ENCODE data around the gene INPP5J. TPM values are rescaled to one million over a fixed set of nuclear protein-coding genes. Genes with fewer than 3 reads are reported as not detected.

INPP5J gene
- total and polyA plus RNA-seq, 10 of the 15 experiments (the other 5 are each of a cell fraction or from before 2014, with no cell fraction given): 0.18 to 2.8 (median 1.5) TPM; not detected in 1

DNA sequence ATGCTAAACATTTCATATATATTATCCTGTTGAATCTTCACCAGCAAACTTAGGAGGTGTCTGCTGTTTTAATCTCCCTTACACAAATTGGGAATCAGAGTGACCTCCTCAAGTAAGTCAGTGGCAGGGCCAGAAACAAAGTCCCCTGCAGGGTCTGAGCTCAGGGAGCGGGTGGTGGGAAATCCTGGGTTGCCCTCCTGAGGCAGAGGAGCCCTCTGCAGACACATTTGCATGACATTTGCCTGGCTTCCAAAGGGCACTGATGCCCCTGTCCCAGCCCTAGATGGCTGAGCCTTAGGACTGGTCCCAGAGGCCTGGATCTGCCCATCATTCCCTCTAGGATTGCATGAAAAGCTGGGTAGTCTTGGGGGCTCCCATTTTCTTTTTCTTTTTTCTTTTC is 2.1 kb upstream of the INPP5J start:
- TF ChIP-seq SUPT20H (IDR thresholded peaks at IDR 0.05; ENCODE audit: borderline replicate concordance, control insufficient read depth, low read depth, low read length) (no peak), BCL11A (IDR thresholded peaks at IDR 0.05; ENCODE audit: low read depth, low read length) (no peak), NFYB (IDR thresholded peaks at IDR 0.05; ENCODE audit: insufficient read depth, low read depth, low read length) (no peak), SIX5 (IDR thresholded peaks at IDR 0.05; ENCODE audit: low read depth, low read length, severe bottlenecking) (no peak)
- TF ChIP-seq, protein P1, sequence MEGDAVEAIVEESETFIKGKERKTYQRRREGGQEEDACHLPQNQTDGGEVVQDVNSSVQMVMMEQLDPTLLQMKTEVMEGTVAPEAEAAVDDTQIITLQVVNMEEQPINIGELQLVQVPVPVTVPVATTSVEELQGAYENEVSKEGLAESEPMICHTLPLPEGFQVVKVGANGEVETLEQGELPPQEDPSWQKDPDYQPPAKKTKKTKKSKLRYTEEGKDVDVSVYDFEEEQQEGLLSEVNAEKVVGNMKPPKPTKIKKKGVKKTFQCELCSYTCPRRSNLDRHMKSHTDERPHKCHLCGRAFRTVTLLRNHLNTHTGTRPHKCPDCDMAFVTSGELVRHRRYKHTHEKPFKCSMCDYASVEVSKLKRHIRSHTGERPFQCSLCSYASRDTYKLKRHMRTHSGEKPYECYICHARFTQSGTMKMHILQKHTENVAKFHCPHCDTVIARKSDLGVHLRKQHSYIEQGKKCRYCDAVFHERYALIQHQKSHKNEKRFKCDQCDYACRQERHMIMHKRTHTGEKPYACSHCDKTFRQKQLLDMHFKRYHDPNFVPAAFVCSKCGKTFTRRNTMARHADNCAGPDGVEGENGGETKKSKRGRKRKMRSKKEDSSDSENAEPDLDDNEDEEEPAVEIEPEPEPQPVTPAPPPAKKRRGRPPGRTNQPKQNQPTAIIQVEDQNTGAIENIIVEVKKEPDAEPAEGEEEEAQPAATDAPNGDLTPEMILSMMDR (IDR thresholded peaks at IDR 0.05 in 2 of 3, conservative IDR thresholded peaks at IDR 0.05 in 1 of 3; ENCODE audit: control insufficient read depth in 2 of 3, extremely low read depth in 1 of 3, insufficient read depth in 1 of 3, low read depth in 3 of 3, low read length in 3 of 3): no peak
- ATAC-seq (no peak), DNase-seq (ENCODE audit: low read depth, low spot score) (no peak), FAIRE-seq (no peak)
- ChIA-PET POLR2A (no interaction called here), RAD21 (ENCODE audit: unreplicated experiment) (no interaction called here), SMC1A (ENCODE audit: uncharacterized antibody, unreplicated experiment) (no interaction called here), CTCF (no interaction called here)
- H3K4me3 ChIP-seq: no peak overlapping the region
- intact Hi-C loops (cut with micrococcal nuclease; ENCODE audit: unreplicated experiment): no loop called here
- in situ Hi-C loops (cut with MboI): no loop called here
- H3K4me2 ChIP-seq (ENCODE audit: control insufficient read depth, insufficient read depth): no peak overlapping the region
- H3K79me2 ChIP-seq (ENCODE audit: control insufficient read depth, insufficient read depth, low read length): no peaks in the 10 kb centered on the region
- no peak overlapping the region for H2AFZ ChIP-seq (ENCODE audit: control insufficient read depth, low read depth, low read length)
- H3K27ac ChIP-seq (ENCODE audit: control insufficient read depth, insufficient read depth): no peak overlapping the region
- WGBS (ENCODE audit: insufficient coverage, insufficient replicate concordance, low lambda C conversion rate, missing lambda C conversion rate): 0% methylated on average over 1 of the region's 1 CpG
- BruUV-seq (replicated peaks): no TSS peak
- no peaks in the 10 kb centered on the region for H4K20me1 ChIP-seq (ENCODE audit: control insufficient read depth, insufficient read depth)
- H3K9ac ChIP-seq (ENCODE audit: control insufficient read depth, insufficient read depth, low read length): no peak overlapping the region
- H3K9me3 ChIP-seq (replicated peaks; ENCODE audit: control insufficient read depth, insufficient read depth, low read length): no peaks in the 10 kb centered on the region
- H3K36me3 ChIP-seq (ENCODE audit: control insufficient read depth in 2 of 2, insufficient read depth in 2 of 2, low read length in 1 of 2): no peaks in the 10 kb centered on the region
- H3K4me1 ChIP-seq (ENCODE audit: control insufficient read depth, insufficient read depth, low read length): no peaks in the 10 kb centered on the region
- H3K27me3 ChIP-seq (replicated peaks in 1 of 2; ENCODE audit: control insufficient read depth in 2 of 2, insufficient read depth in 2 of 2, low read length in 1 of 2): no peaks in the 10 kb centered on the region

DNA sequence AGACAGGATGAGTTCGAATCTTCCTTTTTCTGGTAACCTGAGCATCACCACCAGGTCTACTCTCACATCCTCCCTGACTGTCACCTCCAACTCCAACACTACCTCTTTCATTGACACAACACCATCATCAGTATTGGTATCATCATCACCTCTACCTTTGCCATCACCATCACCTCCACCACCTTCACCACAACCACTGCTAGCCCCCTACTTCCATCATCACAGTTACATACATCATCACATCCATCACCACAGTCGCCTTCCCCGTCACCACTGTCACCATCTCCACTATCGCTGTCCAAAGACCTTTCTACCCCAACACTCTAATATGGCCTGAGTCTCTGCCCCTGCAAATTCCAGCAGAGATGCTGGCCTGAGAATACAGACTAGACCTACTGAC is 1.4 kb upstream of the INPP5J start:
- Histone ChIP-seq H3K79me2 (ENCODE audit: control insufficient read depth, insufficient read depth, low read length) (no peaks in the 10 kb centered on the region), H3K4me2 (ENCODE audit: control insufficient read depth, insufficient read depth) (no peak overlapping the region), H3K4me1 (ENCODE audit: control insufficient read depth, insufficient read depth, low read length) (no peaks in the 10 kb centered on the region), H3K36me3 (ENCODE audit: control insufficient read depth in 2 of 2, insufficient read depth in 2 of 2, low read length in 1 of 2) (no peaks in the 10 kb centered on the region), H3K9me3 (replicated peaks; ENCODE audit: control insufficient read depth, insufficient read depth, low read length) (no peaks in the 10 kb centered on the region), H3K27me3 (replicated peaks in 1 of 2; ENCODE audit: control insufficient read depth in 2 of 2, insufficient read depth in 2 of 2, low read length in 1 of 2) (no peaks in the 10 kb centered on the region), H3K4me3 (no peak overlapping the region), H2AFZ (ENCODE audit: control insufficient read depth, low read depth, low read length) (no peak overlapping the region), H4K20me1 (ENCODE audit: control insufficient read depth, insufficient read depth) (no peaks in the 10 kb centered on the region), H3K9ac (ENCODE audit: control insufficient read depth, insufficient read depth, low read length) (no peak overlapping the region), H3K27ac (ENCODE audit: control insufficient read depth, insufficient read depth) (no peak overlapping the region)
- no TSS peak for BruUV-seq (replicated peaks)
- ChIA-PET RAD21 (ENCODE audit: unreplicated experiment) (no interaction called here), CTCF (no interaction called here), POLR2A (no interaction called here), SMC1A (ENCODE audit: uncharacterized antibody, unreplicated experiment) (no interaction called here)
- 72% methylated on average over 4 of the region's 4 CpGs for WGBS (ENCODE audit: insufficient coverage, insufficient replicate concordance, low lambda C conversion rate, missing lambda C conversion rate)
- ATAC-seq (no peak), DNase-seq (ENCODE audit: low read depth, low spot score) (no peak), FAIRE-seq (no peak)
- intact Hi-C loops (cut with micrococcal nuclease; ENCODE audit: unreplicated experiment) (no loop called here), in situ Hi-C loops (cut with MboI) (no loop called here)
- TF ChIP-seq ZNF622 (IDR thresholded peaks at IDR 0.05): no peak
- no peak for TF ChIP-seq NFIC (IDR thresholded peaks at IDR 0.05; ENCODE audit: low read depth, low read length)
- TF ChIP-seq IKZF1 (conservative IDR thresholded peaks at IDR 0.05): no peak
- TF ChIP-seq NR2C2 (IDR thresholded peaks at IDR 0.05; ENCODE audit: borderline replicate concordance, control insufficient read depth, insufficient read length, low read depth): no peak
- no peak for TF ChIP-seq YBX1 (IDR thresholded peaks at IDR 0.05)
- TF ChIP-seq SUPT20H (IDR thresholded peaks at IDR 0.05; ENCODE audit: borderline replicate concordance, control insufficient read depth, low read depth, low read length): no peak
- no peak for TF ChIP-seq ESRRA (IDR thresholded peaks at IDR 0.05; ENCODE audit: low read length)
- TF ChIP-seq BACH1 (IDR thresholded peaks at IDR 0.05; ENCODE audit: borderline replicate concordance): no peak
- no peak for TF ChIP-seq CEBPB (IDR thresholded peaks at IDR 0.05; ENCODE audit: borderline replicate concordance in 1 of 2, low read depth in 2 of 2, low read length in 2 of 2)
- no peak for TF ChIP-seq DPF2 (IDR thresholded peaks at IDR 0.05)
- no peak for TF ChIP-seq ETV6 (conservative IDR thresholded peaks at IDR 0.05 in 1 of 2, IDR thresholded peaks at IDR 0.05 in 1 of 2; ENCODE audit: borderline replicate concordance in 1 of 2, low read depth in 1 of 2)
- TF ChIP-seq POLR2AphosphoS5 (IDR thresholded peaks at IDR 0.05; ENCODE audit: low read length): no peak
- TF ChIP-seq BHLHE40 (IDR thresholded peaks at IDR 0.05; ENCODE audit: borderline replicate concordance in 1 of 2, low read depth in 2 of 2, low read length in 1 of 2): no peak

All from GM12878 (cell line).